ENCODE measurements around the gene ST6GALNAC1. TPM values are rescaled to one million over a fixed set of nuclear protein-coding genes. Genes with fewer than 3 reads are reported as not detected.

The ST6GALNAC1 gene
- total RNA-seq, 1 experiment from 2014 or later = not detected

DNA sequence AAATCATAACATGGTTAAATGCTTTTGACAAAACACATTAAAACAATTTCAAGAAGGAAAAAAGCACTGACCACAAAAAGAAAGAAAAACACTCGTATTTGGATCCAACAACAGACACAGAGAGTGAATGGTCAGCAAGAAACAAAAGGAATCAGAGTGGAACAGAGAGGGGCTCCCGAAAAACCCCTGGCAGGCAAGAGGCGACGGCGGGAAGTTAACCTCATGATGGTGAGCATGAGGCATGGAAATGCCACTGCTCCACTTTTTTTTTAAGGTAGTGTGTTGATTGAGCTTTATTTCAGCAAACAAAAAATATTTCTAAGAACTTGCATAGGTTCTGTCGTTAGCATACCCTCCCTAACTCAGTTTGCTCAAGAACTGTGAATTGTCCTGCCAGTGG is 32.1 kb upstream of the ST6GALNAC1 start:
- DNase-seq (ENCODE audit: low spot score) = no peak

GRCh38 chr17:76674600-76674999 is 31.0 kb upstream of the ST6GALNAC1 start:
- no peak for DNase-seq (ENCODE audit: low spot score)

- DNase-seq (ENCODE audit: low spot score) = peak; percentile 66
Observed at GRCh38 chr17:76673729-76674128, 30.2 kb upstream of the ST6GALNAC1 start.

DNA sequence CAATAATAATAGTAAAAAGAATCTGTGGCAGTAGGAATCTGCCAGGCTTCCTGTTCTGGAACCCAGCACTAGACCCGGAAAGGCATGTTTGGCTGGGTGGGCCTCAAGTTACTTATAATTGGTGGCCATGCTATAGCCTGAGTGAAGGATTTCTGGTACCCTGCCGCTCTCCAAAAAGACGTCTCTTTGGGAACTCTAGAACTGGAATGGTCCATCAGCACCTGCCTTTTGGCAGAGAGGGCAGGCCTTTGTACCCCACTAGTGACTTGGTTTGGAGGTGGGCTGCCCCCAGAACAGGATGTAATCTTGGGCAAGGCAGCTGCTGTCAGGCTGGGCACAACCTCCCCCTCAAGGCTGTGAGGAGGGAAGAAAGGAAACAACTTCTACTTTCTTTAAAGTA is 29.3 kb upstream of the ST6GALNAC1 start:
- no peak for DNase-seq (ENCODE audit: low spot score)

DNA sequence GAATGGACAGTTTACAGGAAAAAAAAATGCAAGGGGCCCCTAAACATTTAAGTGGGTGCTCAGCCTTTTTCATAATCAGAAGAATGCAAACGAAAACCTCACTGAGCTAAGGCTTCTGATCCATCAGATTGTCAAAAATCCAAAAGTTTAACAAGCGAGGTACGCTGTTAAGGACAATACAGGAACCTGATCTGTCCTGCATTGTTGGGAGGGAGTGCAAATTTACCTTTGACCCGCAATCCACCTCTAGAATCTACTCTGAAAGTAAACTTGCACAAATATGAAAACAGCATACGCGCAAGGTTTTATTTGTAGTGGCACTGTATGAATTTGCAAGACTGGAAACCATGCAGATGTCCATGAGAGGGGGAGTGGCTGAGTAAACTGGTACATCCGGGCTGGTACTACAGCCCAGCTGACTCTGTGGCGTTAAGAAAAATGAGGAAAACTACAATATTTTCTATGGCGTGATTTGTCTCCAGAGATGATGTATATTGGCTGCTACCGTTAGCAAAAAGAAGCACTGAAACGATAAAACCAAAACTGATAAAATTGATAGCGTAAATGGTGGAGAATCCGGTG is 28.8 kb upstream of the ST6GALNAC1 start:
- no peak for DNase-seq (ENCODE audit: low spot score)

DNA sequence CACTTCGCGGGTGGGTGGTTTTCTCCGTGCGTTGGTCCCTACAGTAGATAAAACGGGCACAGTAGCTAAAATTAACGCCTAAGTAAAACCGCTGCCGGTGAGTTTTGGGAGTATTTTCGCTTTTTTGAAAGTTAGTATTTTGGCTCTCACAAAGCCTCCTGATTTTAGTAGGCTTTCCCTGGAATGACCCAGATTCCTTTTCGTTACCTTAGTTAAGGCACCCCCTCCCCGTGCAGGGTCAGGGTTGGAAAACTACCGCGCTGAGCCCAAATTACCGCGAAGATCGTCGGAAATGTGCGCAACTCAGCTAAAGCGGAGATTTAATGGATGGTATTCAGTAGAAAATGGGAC is 28.3 kb upstream of the ST6GALNAC1 start:
- no peak for DNase-seq (ENCODE audit: low spot score)

GRCh38 chr17:76671123-76671911 is 27.8 kb upstream of the ST6GALNAC1 start:
- DNase-seq (ENCODE audit: low spot score) = peak; percentile 97

GRCh38 chr17:76670718-76671122 is 27.2 kb upstream of the ST6GALNAC1 start:
- no peak for DNase-seq (ENCODE audit: low spot score)

DNA sequence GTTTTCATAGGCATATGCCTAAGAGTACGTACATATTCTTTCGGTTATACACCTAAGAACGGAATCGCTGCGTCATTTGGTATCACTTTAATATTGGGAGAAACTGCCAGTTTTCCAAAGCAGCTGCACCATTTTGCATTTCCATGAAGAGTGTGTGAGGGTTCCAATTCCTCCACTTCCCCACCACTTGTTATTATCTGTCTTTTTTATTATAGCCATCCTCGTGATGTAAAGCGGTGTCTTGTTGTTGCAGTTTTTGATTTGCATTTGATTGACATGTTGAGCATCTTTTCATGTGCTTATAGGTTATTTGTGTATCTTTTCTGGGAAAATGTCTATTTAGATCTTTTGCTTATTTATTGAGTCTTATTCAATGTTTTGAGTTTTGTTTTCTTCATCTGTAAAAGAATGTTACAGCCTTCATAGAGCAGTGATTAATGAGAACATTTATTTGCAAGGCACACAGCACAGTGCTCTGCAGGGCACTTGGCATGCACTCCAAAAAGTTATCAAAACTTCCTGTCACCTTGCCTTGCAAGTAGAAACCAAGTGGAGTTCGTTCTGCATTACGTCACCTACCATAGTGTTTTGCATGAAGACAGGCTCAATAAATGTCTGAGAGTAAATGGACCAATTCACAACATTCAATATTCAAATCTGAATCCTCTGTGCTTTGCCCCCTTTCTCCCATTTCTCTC is 26.6 kb upstream of the ST6GALNAC1 start:
- no peak for DNase-seq (ENCODE audit: low spot score)

DNA sequence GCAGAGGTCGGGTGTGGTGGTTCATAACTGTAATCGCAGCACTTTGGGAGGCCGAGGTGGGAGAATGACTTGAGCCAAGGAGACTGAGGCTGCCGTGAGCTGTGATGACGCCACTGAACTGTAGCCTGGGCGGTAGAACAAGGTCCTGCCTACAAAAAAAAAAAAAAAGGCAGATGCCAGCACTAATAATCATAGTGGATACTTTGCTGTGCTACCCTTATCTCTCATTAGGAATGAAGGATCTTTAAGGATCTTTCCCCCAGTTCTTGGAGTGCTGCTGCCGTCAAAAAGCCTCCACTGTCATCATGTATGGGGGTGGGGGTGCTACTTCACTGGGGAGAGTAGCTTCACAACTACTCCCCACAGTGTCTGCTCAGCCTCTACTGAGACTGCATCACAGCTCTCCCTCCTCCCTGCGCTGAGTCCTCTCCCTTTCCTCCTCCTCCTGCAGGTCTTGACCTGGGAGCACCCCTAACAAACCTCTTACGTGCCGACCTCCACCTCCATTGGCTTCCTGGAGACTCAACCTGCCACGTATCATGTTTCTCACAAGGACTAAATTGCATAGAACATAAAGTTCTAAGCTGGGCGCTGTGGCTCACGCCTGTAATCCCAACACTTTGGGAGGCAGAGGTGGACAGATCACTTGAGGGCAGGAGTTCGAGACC is 24.4 kb upstream of the ST6GALNAC1 start:
- no peak for DNase-seq (ENCODE audit: low spot score)

GRCh38 chr17:76667491-76667755 is 23.9 kb upstream of the ST6GALNAC1 start:
- DNase-seq (ENCODE audit: low spot score) = no peak

DNA sequence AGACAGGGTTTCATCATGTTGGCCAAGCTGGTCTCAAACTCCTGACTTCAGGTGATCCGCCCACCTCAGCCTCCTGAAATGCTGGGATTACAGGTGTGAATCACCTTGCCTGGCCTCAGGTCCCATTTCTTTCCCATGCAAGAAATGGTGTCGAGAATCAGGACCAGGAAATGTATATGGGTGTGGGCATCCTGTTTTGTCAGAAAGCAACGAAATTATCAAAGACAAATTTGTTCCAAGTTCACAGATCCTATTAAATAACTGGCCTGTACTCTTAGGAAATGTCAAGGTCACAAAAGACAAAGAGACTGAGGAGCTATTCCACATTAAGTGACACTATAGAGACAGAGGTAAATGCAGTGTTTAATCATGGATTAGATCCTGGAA is 17.1 kb upstream of the ST6GALNAC1 start:
- DNase-seq (ENCODE audit: low spot score) = no peak

- peak; percentile 51 for DNase-seq (ENCODE audit: low spot score)
Observed at GRCh38 chr17:76659928-76660655, 16.5 kb upstream of the ST6GALNAC1 start.

- no peak for DNase-seq (ENCODE audit: low spot score)
Observed at GRCh38 chr17:76658242-76658662, 14.7 kb upstream of the ST6GALNAC1 start.

GRCh38 chr17:76657505-76658241 is 14.1 kb upstream of the ST6GALNAC1 start:
- no peak for DNase-seq (ENCODE audit: low spot score)

GRCh38 chr17:76654408-76654807 is 10.9 kb upstream of the ST6GALNAC1 start:
- no peak for DNase-seq (ENCODE audit: low spot score)

- DNase-seq (ENCODE audit: low spot score) = no peak
Observed at GRCh38 chr17:76650504-76650903, 6.9 kb upstream of the ST6GALNAC1 start.

DNA sequence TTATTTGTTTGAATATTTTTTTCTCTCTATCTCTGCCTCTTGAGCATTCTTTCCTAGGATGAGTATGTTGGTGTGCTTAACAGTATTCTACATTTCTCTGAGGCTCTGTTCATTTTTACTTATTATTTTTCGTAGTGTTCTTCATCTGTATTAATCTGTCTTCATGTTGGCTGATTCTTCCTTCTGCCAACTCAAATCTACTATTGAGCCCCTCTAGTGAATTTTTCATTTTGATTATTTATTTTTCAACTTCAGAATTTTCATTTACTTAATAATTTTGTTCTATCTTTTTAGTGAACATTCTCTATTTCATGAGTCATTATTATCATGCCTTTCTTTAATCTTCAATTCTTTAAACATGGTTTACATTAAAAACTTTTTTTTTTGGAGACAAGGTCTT is 3.2 kb upstream of the ST6GALNAC1 start:
- DNase-seq (ENCODE audit: low spot score) = no peak

GRCh38 chr17:76645481-76645880 is 1.9 kb upstream of the ST6GALNAC1 start:
- DNase-seq (ENCODE audit: low spot score) = no peak

DNA sequence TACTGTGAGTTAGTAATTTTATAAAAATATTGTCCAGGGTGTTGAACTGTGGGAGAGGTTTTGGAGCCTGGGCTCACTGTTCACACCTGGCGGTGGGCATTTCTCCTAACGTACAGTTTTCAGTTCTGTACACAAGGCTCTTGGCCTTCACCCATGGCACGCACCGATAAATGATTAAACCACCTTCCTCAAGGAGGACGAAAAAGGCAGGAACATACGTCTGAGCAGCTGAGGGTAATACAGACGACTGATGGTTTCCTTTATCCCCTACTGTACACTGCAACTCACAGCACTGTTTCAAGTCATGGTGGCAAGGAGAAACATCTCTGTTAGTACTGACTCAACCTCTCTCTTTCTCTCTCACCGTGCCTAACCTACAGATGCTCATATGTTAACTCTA is 1.4 kb upstream of the ST6GALNAC1 start:
- no peak for DNase-seq (ENCODE audit: low spot score)

DNA sequence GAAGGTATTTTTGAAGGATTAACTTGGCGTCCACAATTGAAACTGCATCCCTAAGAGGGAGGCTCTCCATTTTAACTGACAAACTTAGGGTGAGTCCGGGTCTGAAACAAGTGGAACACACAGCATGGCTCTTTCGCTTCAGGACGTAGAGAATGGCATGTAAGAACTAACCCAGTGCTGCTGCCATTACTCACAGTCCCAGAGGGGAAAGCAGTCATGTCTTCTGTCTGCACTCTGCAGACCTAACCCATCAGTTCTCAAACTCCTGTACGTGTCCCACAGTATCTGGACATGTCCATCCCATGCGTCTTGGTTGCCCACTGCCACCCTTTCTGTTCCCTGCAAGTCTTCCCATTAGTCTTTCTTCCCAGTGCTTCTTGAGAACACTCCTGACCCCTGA is 563 bp downstream of the ST6GALNAC1 start:
- no peak for DNase-seq (ENCODE audit: low spot score)
